GM21423 (cell line): Measurements from ENCODE around the gene KLHL40.
A peak's percentile ranks its signal among the peaks of the same experiment; 100 is the strongest.

Experiments used
- ATAC-seq: cut with Tn5 transposase; IDR thresholded peaks from one replicate; pipeline ENCODE4 v1.9.1; 2021; ENCODE audit warnings: mild to moderate bottlenecking, moderate library complexity; ENCODE audit not compliant: unreplicated experiment

Gene KLHL40

DNA sequence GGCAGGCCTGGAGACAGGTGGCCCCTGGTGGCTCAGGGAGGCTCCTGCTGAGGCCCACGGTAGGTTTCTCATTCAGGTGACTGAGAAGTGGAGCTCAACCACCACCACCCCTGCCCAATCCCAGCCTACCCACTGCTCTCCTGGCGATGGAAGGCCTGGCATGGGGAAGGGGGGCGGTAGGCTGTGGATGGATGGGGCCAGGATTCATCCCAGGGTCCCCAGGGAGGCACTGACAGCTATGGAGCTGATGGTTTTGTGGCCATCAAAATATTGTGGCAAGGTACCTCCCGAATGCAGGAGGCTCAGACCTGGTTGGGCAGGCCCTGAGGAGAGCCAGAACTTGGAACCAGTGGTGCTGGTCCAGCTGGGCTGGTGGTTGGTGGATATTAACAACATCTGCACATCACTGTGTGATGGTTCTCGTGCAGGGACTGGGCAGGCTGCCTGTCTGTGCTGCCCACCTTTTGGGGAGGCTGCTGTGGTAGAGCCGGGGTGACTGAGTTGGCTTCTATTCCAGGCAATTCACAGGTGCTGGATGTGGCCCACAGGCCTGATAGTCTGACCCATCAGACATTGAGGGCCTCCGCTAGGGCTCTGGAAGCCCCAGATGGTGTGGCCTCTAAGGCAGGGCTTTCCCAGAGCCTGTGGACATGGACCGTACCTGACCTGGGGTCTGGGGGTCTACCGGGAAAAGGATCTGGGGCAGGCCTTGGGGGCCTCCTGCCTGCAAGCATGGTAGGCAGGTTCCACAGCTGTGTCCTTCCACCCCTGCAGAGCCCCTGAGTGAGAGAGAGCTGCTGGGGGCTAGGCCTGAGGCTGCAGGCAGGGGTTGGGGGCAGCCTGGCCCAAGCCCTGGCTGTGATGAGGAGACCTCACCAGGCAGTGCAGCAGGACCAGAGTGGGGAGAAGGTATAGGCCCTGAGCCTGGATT, 28.4 kb upstream of the KLHL40 start:
- ATAC-seq = no peak

DNA sequence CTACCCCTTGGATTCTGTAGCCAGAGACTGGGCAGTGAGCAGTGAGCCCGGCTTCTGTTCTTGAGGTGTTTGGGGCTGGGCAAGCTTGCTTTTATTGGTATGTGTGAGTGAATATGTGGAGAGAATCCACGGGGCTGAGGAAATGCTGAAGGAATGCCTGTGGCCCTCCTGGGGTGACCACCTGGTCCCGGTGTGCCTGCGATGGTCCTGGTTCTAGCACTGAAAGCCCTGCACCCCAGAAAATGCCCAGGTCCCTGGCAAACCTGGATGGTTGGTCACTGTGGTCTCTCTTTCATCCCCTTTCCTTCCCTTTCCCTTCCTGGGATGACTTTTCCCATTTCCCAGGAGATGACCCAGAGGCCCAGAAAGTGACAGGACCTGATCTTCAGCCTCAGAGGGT, 27.7 kb upstream of the KLHL40 start:
- ATAC-seq = no peak

DNA sequence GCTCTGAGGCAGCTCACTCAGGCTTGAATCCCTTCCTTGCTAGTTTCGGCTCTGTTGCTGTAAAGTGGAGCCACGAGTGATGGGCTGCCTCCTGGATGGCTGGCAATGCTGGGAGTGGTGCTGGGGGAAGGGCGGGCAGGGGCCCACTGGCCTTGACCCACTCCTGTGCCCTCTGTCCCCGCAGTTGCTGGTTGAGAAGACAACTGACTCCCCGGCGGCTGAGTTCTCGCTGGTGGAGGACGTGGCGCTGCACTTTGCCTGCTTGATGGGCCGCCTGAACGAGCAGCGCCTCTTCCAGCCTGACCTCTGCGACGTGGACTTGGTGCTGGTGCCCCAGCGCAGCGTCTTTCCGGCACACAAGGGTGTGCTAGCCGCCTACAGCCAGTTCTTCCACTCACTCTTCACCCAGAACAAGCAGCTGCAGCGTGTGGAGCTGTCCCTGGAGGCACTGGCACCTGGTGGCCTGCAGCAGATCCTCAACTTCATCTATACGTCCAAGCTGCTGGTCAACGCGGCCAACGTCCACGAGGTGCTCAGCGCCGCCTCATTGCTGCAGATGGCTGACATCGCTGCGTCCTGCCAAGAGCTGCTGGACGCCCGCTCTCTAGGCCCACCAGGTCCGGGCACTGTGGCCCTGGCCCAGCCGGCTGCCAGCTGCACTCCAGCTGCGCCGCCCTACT, 27.1 kb upstream of the KLHL40 start:
- ATAC-seq = no peak

DNA sequence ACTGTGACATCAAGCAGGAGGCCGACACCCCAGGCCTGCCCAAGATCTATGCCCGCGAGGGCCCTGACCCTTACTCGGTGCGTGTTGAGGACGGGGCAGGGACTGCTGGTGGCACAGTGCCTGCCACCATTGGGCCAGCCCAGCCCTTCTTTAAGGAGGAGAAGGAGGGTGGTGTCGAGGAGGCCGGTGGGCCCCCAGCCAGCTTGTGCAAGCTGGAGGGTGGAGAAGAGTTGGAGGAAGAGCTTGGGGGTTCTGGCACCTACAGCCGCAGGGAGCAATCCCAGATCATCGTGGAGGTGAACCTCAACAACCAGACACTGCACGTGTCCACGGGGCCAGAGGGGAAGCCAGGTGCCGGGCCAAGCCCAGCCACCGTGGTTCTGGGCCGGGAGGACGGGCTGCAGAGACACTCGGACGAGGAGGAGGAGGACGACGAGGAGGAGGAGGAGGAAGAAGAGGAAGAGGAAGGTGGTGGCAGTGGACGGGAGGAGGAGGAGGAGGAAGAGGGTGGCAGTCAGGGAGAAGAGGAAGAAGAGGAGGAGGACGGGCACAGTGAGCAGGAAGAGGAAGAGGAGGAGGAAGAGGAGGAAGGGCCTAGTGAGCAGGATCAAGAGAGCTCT, 26.5 kb upstream of the KLHL40 start:
- ATAC-seq = no peak

DNA sequence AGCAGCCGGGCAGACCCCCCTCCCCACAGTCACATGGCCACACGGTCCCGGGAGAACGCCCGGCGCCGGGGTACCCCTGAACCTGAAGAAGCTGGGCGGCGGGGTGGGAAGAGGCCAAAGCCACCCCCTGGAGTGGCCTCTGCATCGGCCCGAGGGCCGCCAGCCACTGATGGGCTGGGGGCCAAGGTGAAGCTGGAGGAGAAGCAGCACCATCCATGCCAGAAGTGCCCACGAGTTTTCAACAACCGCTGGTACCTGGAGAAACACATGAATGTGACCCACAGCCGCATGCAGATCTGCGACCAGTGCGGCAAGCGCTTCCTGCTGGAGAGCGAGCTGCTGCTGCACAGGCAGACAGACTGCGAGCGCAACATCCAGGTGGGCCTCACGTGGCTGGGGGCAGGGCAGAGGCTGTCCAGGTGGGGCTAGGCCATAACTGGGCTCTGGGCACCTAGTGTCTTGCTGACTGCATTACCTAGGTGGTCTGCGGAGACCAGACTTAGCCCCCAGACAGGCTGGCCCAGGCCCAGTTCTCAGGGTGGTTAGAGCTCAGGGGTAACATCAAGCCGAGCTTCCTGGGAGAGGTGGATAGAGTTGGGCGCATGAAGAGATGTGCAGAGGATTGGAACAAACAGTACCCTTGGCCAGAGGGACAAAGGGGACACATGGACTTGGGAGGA, 25.7 kb upstream of the KLHL40 start:
- no peak for ATAC-seq

DNA sequence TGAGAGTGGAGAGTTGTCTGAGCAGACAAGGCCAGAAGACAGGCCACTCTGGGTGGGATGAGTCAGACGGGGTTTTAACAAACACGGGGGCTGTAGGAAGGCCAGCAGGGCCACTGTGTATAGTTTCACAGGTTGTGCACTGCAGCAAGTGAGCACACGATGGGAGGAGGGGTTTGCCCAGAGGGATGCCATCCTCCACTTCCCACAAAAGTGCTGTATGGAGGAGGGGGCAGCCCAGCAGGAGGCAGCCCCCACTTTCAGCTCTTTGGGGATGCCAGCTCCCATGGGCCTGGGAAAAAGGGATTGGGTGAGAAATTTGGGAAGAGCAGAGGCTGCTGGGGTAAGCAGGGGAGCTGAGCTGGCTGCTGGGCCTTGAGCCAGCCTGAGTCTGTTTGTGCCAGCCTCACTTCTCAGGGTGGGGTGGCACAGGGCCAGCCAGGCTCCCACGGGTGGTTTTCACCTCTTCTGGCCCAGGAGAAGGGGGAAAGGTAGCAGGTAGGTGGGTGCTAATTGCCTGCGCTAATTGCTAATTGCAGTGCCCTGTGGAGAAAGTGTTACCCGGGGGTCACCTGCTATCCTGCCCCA, 25.1 kb upstream of the KLHL40 start:
- ATAC-seq = no peak

DNA sequence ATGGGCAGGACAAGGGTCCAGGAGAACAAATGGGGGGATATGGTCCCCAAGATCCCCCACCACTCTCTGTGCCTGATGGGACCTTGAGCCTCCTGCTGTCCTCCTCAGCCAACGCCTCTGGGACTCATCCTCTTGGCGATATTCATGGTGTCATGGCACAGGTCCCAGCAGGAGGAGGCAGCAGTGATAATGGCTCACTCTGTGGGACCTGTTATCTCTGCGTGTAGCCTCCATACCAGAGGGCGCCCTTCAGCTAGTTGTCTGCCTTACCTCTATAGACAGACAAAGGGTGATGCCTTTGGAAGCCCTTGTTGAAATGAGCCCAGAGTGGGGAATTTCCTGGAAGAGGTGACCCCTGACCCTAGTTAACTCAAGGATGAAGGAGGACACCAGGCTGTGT, 24.4 kb upstream of the KLHL40 start:
- no peak for ATAC-seq

DNA sequence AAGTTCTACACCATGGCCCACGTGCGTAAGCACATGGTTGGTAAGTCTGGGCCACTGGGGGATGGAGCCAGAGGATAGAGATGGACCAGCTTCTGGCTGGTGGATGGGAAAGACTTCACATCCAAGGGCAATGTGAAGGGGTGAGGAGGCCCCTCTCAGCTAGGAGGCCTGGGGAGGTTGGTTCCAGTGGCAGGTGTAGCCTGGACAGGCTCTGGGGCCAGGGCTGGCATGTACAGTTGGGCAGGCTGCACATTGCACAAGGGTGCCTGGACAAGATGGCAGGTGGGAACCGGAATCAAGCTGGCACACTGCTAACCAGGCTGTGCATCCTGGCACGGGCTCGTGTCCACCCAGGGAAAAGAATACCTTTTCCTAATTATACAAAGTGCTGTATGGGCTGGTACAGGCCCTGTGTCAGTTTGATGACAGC, 23.7 kb upstream of the KLHL40 start:
- ATAC-seq = no peak

DNA sequence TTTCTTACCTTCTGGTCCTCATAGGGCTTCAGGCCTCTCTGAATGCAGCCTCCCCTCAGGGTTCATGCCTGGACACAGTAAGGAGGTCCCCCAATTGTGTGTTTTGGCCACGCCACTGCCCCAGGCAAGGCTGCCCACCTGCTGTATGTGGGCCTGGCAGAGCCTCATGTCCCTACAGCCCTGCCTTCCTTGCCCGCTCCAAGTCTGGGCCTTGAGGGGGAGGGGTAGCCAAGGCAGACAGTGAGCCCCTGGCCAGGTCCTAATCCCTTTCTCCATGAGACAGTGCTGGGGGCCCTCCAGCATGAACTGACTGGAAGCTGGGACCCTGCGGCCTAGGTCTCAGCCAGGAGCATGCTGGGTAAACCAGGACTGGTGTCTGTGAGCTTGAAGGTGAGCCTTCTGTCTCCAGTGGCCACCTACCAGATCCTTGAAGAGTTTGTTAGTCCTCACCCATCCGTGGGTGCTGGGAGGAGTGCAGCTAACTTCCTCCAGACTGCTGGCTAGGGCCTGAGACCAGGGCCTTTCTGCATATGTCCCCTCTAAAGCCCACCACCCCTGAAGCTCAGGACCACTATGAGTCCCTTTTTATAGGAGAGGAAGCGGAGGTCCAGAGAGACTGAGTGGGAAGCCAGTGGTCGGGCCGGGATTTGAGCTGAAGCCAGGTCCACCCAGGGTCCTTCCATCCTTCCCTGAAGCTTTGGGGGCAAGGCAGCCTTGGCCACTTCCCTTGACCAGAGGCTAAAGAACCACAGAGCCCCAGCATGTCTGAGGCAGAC, 23.1 kb upstream of the KLHL40 start:
- ATAC-seq = no peak

DNA sequence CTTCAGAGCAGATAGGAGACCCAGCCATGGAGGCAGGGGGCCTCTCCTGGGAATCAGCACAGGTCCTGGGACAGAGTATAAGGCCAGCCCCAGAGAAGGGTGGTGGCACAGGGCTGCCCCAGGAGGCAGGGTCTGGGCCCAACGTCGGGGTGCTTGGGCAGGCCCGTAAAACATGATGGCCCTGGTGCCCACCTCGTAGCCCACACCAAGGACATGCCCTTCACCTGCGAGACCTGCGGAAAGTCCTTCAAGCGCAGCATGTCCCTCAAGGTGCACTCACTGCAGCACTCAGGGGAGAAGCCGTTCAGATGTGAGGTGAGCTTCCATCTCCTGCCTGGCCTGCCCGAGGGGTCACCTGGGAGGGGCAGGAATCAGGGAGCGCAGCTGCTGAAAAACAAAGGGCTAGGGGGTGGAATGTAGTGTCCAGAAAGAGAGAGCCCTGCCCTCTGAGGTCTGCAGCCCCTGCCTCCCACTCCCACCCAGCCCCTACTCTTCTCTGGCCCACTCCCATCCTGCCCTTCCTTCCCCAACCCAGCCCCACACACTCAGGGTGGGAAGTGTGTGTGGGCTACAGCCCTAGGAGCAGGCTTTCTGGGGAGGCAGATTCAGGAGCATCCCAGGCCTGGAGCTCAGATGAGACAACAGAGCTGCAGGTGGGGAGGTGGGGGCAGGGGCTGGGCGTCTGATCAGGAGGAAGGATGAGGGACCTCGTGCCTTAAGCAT, 22.4 kb upstream of the KLHL40 start:
- ATAC-seq = no peak

DNA sequence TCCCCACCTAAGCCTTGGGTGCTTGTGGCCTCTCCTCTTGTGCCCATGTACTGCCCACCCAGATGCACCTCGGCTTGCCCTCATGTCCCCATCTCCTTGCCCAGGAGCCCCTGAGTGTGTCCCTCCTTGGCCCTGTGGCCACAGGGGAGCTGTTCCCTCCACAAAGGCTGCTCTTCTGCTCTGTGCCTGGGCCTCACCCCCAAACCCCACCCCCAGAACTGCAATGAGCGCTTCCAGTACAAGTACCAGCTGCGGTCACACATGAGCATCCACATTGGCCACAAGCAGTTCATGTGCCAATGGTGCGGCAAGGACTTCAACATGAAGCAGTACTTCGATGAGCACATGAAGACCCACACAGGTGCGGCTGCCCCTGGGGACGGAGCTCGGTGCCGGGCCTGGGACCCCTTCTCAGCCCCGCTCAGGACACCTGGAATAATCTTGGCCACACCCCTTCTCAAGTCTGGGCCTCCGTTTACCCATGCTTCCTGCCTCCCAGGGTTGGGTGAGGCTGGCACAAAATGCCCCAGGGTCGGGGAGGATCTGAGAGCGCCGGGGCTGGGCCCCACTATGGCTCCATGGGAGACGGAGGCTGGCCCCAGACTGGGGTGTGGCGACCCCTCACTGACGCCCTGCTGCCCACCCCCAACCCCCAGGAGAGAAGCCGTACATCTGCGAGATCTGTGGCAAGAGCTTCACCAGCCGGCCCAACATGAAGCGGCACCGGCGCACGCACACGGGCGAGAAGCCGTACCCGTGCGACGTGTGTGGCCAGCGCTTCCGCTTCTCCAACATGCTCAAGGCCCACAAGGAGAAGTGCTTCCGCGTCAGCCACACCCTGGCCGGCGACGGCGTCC, 21.5 kb upstream of the KLHL40 start:
- peak; percentile 43 for ATAC-seq

DNA sequence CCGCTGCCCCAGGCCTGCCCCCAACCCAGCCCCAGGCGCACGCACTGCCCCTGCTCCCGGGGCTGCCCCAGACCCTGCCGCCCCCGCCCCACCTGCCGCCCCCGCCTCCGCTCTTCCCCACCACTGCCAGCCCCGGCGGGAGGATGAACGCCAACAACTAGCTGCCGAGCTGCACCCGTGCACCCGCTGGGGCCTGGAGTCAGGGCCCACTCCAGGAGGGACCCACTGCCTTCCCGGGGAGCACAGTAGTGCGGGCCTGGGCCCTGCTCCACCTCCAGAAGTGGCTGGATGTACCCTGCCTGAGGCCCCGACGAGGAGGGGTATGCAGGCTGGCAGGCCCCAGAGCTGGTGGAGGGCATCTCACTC, 20.9 kb upstream of the KLHL40 start:
- ATAC-seq = no peak

DNA sequence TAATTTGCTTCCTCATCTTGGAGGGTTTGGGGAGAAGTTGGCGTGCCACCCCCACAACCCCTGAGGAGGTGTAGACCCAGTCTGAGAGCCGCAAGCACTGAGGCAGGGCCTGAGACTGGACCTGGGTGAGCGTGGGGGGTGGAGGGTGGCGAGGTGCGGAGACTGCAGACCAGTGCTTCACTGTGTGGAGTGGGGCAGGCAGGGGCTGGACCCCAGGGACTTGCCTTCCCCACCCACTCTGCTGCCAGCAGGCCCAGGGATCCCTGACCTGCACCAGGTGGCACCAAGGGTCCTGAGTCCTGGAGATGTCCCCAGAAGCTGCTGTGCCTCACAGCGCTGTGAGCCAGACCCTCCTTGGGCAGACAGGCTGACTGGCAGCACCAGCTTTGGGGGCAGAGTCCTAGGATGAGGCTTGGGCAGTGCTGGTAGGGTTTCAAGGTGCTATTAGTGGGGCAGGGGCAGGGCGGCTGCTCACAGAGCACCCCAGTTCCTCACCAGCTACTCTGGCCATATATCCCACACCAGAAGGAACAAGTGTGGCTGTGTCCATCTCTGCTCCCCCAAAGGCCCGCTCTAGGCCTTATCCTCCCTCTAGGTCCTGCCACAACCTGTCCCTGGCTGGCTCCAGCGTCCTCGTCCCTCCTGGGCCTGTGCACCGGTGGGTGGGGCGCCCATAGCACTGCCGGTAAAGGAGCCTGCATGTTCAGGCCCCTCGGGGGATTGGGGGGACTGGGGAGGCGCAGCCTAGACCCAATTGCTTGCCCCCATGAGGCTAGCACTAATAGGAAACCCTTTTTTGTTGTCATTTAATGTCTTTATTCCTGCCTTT, 20.1 kb upstream of the KLHL40 start:
- ATAC-seq = no peak

DNA sequence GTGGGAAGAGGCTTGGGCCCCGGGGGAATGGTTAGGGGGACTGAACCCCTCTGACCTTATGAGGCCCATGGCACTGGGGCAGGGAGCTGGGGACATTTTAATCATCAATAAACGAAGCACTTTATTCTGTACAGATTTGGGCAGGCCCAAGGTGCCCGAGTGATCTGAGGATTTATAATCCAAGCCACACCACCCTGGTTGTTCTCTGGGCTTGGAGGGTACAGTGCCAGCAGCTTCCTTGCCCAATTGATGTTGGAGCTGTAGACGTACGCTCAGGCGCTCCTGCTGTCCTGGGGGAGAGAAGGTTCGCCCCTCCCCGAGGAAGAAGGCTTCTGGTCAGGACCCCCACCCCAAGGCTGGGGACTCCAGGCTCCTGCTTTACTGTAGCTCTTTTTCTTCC, 19.3 kb upstream of the KLHL40 start:
- ATAC-seq = no peak

DNA sequence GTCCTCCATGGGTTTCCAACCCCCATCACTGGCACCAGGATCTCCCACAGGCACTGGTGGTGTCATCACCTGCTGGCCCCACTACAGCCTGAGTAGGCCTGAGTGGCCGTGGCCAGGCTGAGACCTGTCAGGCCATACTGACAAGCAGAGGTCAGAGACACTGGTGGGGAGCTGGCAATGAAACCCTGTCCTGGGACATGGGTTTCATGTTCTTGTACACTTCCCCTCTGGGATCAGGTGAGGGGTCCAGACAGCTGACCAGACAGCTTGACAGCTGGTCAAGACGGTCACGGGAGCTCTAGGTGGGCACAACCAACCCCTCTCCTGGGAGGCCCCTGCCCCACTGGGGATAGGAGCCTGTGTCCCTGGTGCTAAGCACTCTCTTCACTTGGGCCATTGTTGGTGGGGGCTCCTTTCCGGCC, 18.7 kb upstream of the KLHL40 start:
- no peak for ATAC-seq

DNA sequence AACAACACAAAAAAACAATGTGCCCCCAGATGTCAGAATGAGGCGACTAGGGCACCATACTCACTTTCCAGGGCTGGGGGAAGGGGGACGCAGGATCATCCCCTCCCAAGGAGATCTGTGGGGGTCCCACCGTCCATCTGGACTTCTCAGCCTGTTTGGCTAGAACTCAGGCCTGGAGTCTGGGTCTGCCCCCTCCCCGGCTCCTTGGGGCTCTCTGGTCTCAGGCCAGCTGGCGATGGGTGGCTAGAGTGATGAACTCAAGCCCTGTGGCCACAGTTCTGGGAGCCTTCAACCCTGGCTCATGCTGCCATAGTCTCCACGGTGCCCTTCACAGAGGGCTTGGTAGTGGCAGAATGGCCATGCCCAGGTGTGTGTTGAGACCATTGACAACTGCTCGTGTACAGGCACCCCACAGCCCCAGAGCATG, 18.2 kb upstream of the KLHL40 start:
- ATAC-seq = no peak

DNA sequence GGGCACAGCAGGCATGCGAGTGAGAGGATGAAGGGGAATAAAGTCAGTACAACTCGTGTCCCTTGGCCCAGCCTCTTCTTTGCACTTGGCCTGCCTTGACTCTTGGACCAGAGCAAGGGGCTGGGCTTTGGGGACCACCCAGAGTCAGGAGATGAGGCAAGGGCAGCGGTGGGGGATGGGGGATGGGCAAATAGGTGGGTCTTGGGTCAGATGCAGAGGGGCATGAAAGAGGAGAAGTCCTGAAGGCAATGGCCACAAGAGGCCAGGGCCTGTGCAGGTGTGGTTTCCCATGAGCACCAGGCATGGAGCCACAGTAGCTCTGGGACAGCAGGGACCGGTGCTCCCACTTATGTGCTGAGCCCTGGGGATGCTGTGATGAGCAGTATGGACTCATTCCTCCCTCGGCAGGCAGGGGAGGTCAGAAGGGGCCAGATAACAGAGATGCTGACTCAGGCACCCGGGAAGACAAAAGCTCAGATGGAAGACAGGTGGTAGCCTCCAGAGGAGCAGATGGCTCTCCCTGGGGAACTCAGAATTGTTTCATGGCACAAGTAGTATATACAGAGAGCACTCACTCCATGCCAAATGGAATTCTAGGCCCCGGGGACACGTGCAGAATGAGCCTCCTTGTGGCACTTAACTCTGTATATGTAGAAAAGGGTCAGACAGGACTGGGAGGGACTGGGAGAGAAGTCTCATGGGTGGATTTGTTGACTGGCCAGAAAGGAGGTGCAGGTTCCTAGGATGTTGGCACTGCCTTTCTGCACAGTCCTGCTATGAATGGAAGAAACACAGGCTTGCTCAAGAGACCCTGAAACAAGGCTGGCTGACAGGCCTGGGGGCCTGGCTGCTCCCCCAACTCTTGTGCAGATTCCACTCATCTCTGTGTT, 17.6 kb upstream of the KLHL40 start:
- no peak for ATAC-seq
